Endothelial cell of umbilical vein (primary cell): Measurements from ENCODE around the gene LRRC4B.

Experiments
- EZH2 ChIP-seq: IDR thresholded peaks from 2 replicates; pipeline ENCODE4 v1.6.1; 2012; ENCODE audit warnings: borderline replicate concordance, low read depth, mild to moderate bottlenecking, moderate library complexity, low read length, inconsistent platforms; ENCODE audit not compliant: severe bottlenecking
- GATA2 ChIP-seq: IDR thresholded peaks from 2 replicates; pipeline ENCODE4 v1.7.0; 2011; ENCODE audit warnings: low read depth, mild to moderate bottlenecking, moderate library complexity, mixed read lengths, low read length; ENCODE audit not compliant: insufficient read length, insufficient read depth
- JUN ChIP-seq: IDR thresholded peaks from 2 replicates; pipeline ENCODE4 v1.6.1; 2011; ENCODE audit warnings: borderline replicate concordance, low read depth; ENCODE audit not compliant: insufficient read length, insufficient read depth
- MAX ChIP-seq: IDR thresholded peaks from 2 replicates; pipeline ENCODE4 v1.6.1; 2011; ENCODE audit not compliant: insufficient read depth, insufficient read length
- MYC ChIP-seq: IDR thresholded peaks from one replicate; pipeline ENCODE4 v1.6.1; 2011; ENCODE audit warnings: mild to moderate bottlenecking, low read depth, low read length
- POLR2A ChIP-seq: IDR thresholded peaks from 2 replicates; pipeline ENCODE4 v1.6.1; 2012; ENCODE audit warnings: low read depth, mild to moderate bottlenecking, control low read depth, low read length
- POLR2AphosphoS5 ChIP-seq: IDR thresholded peaks from 2 replicates; pipeline ENCODE4 v1.6.1; 2012; ENCODE audit warnings: low read depth, mild to moderate bottlenecking, control low read depth, low read length, moderate library complexity; ENCODE audit not compliant: insufficient read depth
- TF ChIP-seq, protein P1 (sequence below), 2 donors: IDR thresholded peaks; 1 replicate in 1 of 2; 2 replicates in 1 of 2; pipeline ENCODE4 v1.5.1; 2011; ENCODE audit warnings: low read length in 2 of 2, mild to moderate bottlenecking in 2 of 2, moderate library complexity in 2 of 2, control low read depth in 1 of 2, inconsistent platforms in 1 of 2, low read depth in 1 of 2; ENCODE audit not compliant: insufficient read depth in 1 of 2; ENCODE audit errors: extremely low read depth in 1 of 2

GRCh38 chr19:50590191-50590590, 22.0 kb upstream of the LRRC4B start:
- TF ChIP-seq, protein P1, sequence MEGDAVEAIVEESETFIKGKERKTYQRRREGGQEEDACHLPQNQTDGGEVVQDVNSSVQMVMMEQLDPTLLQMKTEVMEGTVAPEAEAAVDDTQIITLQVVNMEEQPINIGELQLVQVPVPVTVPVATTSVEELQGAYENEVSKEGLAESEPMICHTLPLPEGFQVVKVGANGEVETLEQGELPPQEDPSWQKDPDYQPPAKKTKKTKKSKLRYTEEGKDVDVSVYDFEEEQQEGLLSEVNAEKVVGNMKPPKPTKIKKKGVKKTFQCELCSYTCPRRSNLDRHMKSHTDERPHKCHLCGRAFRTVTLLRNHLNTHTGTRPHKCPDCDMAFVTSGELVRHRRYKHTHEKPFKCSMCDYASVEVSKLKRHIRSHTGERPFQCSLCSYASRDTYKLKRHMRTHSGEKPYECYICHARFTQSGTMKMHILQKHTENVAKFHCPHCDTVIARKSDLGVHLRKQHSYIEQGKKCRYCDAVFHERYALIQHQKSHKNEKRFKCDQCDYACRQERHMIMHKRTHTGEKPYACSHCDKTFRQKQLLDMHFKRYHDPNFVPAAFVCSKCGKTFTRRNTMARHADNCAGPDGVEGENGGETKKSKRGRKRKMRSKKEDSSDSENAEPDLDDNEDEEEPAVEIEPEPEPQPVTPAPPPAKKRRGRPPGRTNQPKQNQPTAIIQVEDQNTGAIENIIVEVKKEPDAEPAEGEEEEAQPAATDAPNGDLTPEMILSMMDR (IDR thresholded peaks at IDR 0.05; ENCODE audit: extremely low read depth in 1 of 2, insufficient read depth in 1 of 2, low read depth in 1 of 2, low read length in 2 of 2): no peak
- no peak for TF ChIP-seq POLR2AphosphoS5
- no peak for TF ChIP-seq POLR2A
- TF ChIP-seq JUN: no peak
- no peak for TF ChIP-seq GATA2
- no peak for TF ChIP-seq MAX
- no peak for TF ChIP-seq EZH2
- TF ChIP-seq MYC: no peak
